Esophagus muscularis mucosa (tissue), 4 donors: ENCODE results near the gene PDLIM4. TPM values are rescaled to one million over a fixed set of nuclear protein-coding genes. Genes with fewer than 3 reads are reported as not detected.

Experiments
- DNase-seq: peaks from one replicate; pipeline ENCODE4 v3.0.0-alpha.2; 2017; ENCODE audit errors: extremely low spot score
- H3K27ac ChIP-seq, 4 donors: fragments of 200-600 bp; sonication (generic); replicated peaks in 1 of 4; 1 replicate in 3 of 4; 2 replicates in 1 of 4; pipeline ENCODE4 v1.5.1; 2016 to 2019; ENCODE audit warnings: mild to moderate bottlenecking in 1 of 4
- H3K27me3 ChIP-seq, 4 donors: fragments of 200-600 bp; sonication (generic); one replicate each; pipeline versions ENCODE4 v1.5.1 to v1.6.0; 2016 to 2019
- H3K36me3 ChIP-seq, 4 donors: fragments of 200-600 bp; sonication (generic); one replicate each; pipeline ENCODE4 v1.5.1; 2016 to 2019
- H3K4me1 ChIP-seq, 4 donors: fragments of 200-600 bp; sonication (generic); one replicate each; pipeline ENCODE4 v1.5.1; 2016 to 2019
- H3K4me3 ChIP-seq, 4 donors: fragments of 200-600 bp; sonication (generic); 1 replicate in 2 of 4; 2 replicates in 2 of 4; pipeline ENCODE4 v1.5.1; 2016 to 2019; ENCODE audit warnings: mild to moderate bottlenecking in 4 of 4, moderate library complexity in 1 of 4
- H3K9me3 ChIP-seq, 4 donors: fragments of 200-600 bp; sonication (generic); 1 replicate in 3 of 4; 2 replicates in 1 of 4; pipeline ENCODE4 v1.5.1; 2016 to 2019
- EP300 ChIP-seq: sonication (generic); formaldehyde crosslinking; IDR thresholded peaks from one replicate; pipeline ENCODE4 v1.6.1; 2017; ENCODE audit warnings: antibody characterized with exemption
- POLR2A ChIP-seq: fragments of 450-650 bp; IDR thresholded peaks from one replicate; pipeline ENCODE4 v1.6.1; 2017; ENCODE audit warnings: antibody characterized with exemption, moderate library complexity, mild to moderate bottlenecking, low read depth
- POLR2AphosphoS5 ChIP-seq, 2 donors: sonication (generic); formaldehyde crosslinking; IDR thresholded peaks; one replicate each; pipeline ENCODE4 v1.6.1; 2017; ENCODE audit warnings: antibody characterized with exemption in 2 of 2
- WGBS: methylation state at CpG from one replicate; pipeline ENCODE4 v1.1.5; 2018; 5-methylcytosine and 5-hydroxymethylcytosine counted together
- intact Hi-C: fragments of 100-400 bp; cut with DNase I; formaldehyde crosslinking; loops from one replicate; pipeline ENCODE4 v1.15.1; 2023
- total RNA-seq, 4 donors: library from RNA; depleted of rRNA; stranded (reverse); fragments of >200 nt; gene quantifications; one replicate each; pipeline versions ENCODE4 v1.1.0 to v1.2.1, GENCODE V29; 2016
- TF ChIP-seq, protein P1 (sequence below), 3 experiments: fragments of 200-600 bp in 2 of 3; fragments of 450-650 bp in 1 of 3; sonication (generic) in 2 of 3; IDR thresholded peaks; one replicate each; pipeline ENCODE4 v1.5.1; 2017 to 2019; ENCODE audit warnings: antibody characterized with exemption in 3 of 3, mild to moderate bottlenecking in 2 of 3, moderate library complexity in 1 of 3

PDLIM4 gene
- total RNA-seq, 4 donors from 2014 or later: 59.4 to 199 (median 134) TPM

DNA sequence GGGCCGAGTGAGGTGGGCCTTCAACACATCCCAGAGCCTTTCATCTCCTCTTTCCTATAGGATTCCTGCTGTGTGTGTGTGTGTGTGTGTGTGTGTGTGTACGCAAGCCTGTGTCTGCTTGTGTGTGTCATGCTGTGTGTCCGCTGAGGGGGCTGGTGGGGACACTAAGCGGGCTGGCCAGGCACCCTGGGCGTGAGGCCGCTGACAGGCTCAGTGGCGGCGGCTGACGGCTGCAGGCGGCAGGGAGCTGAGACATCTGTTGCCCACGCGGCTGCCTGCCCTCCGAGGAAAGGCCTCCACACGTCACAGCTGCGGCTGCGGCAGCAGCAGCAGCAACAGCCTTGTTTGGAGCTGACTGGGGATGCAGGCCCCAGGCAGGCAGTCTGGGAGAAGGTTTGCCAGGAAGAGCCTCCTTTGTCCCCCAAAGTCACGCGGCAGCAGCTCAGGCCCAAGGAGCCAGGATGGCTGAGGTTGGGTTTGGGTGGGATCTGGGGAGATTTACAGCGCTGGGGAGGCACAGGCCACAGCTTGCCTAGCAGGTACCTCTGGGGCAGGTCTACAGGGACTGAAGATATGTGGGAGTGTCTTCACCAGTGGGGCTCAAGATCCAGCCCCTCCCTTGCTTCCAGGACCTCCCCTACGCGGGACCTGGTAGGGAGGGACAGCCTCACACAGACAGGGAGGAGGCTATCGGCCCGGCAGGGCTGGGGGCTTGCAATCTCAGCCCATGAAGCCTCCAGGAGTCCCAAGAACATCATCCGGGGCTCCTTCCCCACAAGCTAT lies 1.8 kb downstream of the PDLIM4 start:
- H3K4me1 ChIP-seq: peaks cover 61 to 93% (median 82%) of the 10 kb centered on the region in 4 donors
- peaks cover 0 to 15% (median 7%) of the 10 kb centered on the region in 4 donors for H3K36me3 ChIP-seq
- DNase-seq: no peak
- WGBS: 20% methylated on average over 1 of the region's 24 CpGs
- no peaks in the 10 kb centered on the region for H3K27me3 ChIP-seq
- peak overlapping the region; percentile 99 to 100 (median 99) for H3K27ac ChIP-seq
- H3K4me3 ChIP-seq: peak overlapping the region; percentile 78 to 93 (median 87)
- no peaks in the 10 kb centered on the region for H3K9me3 ChIP-seq
- peak; percentile 40 for TF ChIP-seq EP300
- TF ChIP-seq POLR2AphosphoS5 (IDR thresholded peaks at IDR 0.05): peak; percentile 93 to 95
- TF ChIP-seq, protein P1, sequence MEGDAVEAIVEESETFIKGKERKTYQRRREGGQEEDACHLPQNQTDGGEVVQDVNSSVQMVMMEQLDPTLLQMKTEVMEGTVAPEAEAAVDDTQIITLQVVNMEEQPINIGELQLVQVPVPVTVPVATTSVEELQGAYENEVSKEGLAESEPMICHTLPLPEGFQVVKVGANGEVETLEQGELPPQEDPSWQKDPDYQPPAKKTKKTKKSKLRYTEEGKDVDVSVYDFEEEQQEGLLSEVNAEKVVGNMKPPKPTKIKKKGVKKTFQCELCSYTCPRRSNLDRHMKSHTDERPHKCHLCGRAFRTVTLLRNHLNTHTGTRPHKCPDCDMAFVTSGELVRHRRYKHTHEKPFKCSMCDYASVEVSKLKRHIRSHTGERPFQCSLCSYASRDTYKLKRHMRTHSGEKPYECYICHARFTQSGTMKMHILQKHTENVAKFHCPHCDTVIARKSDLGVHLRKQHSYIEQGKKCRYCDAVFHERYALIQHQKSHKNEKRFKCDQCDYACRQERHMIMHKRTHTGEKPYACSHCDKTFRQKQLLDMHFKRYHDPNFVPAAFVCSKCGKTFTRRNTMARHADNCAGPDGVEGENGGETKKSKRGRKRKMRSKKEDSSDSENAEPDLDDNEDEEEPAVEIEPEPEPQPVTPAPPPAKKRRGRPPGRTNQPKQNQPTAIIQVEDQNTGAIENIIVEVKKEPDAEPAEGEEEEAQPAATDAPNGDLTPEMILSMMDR (IDR thresholded peaks at IDR 0.05): no peak
- TF ChIP-seq POLR2A: peak; percentile 48
- intact Hi-C loops: no loop called here

DNA sequence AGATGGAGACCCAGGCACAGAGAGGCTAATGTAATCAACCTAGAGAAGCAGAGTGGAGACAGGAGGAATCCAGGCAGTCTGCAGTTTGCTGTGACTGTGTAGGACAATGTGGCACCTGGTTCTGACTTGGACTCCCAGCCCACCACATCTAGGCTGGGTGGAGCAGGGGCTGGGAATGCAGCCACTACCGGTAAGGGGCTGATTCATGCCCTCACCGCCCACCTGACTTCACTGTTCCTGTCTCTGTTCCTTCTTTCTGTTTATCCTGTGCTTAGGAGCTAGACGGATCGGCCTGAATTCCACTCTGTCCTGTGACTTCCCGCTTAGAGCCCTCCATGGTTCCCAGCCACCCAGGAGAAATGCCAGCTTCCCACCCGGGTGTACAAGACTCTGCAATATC lies 2.6 kb downstream of the PDLIM4 start:
- intact Hi-C loops: no loop called here
- no peaks in the 10 kb centered on the region for H3K27me3 ChIP-seq
- DNase-seq: no peak
- 19% methylated on average over 6 of the region's 6 CpGs for WGBS
- peak overlapping the region; percentile 78 to 93 (median 87) for H3K4me3 ChIP-seq
- peaks cover 0 to 19% (median 7%) of the 10 kb centered on the region in 4 donors for H3K36me3 ChIP-seq
- TF ChIP-seq, protein P1 (IDR thresholded peaks at IDR 0.05): no peak
- TF ChIP-seq POLR2AphosphoS5 (IDR thresholded peaks at IDR 0.05) (peak; percentile 71 to 85), POLR2A (peak; percentile 13), EP300 (peak; percentile 91)
- no peaks in the 10 kb centered on the region for H3K9me3 ChIP-seq
- H3K4me1 ChIP-seq: peaks cover 61 to 93% (median 82%) of the 10 kb centered on the region in 4 donors
- H3K27ac ChIP-seq: peak overlapping the region; percentile 99 to 100 (median 99)

DNA sequence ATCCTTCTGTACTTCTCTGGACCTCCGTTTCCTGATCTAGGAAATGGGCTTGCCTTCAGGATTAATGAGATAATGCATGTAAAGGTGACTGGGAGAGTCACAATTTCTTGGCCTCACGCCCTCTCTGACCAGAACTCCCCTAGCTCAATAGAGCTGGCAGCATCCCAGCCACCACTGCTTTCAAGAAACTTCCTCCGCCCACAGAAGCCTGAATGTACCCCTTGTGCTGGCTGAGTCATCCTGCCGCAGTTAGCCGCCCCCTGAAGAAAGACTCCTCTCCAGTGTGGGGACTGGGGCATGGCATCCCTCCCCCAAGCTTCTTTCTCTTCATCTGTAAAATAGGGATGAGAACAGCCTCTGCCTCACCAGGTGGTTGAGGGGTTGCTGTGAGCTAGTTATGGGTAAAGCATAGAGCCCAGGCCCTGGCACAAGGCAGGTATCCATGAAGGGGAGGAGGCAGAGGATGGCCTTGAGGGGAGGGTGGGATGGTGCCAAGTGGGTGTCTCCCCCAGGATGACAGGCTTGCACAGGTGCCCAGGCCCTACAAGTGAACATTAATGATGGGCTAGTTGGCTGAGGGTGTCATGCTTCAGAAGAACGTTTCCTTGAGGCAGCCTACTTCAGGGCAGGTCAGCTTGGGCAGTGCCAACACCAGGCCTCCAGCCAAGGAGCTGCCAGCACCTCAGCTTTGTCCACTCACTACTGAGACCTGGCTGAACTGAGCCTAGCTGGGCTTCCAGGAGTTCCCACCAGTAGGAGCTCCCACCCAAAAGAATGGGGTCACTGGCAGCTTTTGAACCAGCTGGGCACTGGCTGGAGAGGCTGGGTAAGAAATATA lies 3.4 kb downstream of the PDLIM4 start:
- TF ChIP-seq POLR2A: no peak
- TF ChIP-seq POLR2AphosphoS5 (IDR thresholded peaks at IDR 0.05): peak in 1 of 2 donors; percentile 47
- H3K4me1 ChIP-seq: peaks cover 65 to 96% (median 87%) of the 10 kb centered on the region in 4 donors
- no peaks in the 10 kb centered on the region for H3K9me3 ChIP-seq
- no peaks in the 10 kb centered on the region for H3K27me3 ChIP-seq
- peak overlapping the region; percentile 19 to 93 (median 80) for H3K4me3 ChIP-seq
- intact Hi-C loops: no loop called here
- peak overlapping the region; percentile 99 to 100 (median 99) for H3K27ac ChIP-seq
- no peak for DNase-seq
- peaks cover 0 to 19% (median 7%) of the 10 kb centered on the region in 4 donors for H3K36me3 ChIP-seq
- 30% methylated on average over 5 of the region's 6 CpGs for WGBS

DNA sequence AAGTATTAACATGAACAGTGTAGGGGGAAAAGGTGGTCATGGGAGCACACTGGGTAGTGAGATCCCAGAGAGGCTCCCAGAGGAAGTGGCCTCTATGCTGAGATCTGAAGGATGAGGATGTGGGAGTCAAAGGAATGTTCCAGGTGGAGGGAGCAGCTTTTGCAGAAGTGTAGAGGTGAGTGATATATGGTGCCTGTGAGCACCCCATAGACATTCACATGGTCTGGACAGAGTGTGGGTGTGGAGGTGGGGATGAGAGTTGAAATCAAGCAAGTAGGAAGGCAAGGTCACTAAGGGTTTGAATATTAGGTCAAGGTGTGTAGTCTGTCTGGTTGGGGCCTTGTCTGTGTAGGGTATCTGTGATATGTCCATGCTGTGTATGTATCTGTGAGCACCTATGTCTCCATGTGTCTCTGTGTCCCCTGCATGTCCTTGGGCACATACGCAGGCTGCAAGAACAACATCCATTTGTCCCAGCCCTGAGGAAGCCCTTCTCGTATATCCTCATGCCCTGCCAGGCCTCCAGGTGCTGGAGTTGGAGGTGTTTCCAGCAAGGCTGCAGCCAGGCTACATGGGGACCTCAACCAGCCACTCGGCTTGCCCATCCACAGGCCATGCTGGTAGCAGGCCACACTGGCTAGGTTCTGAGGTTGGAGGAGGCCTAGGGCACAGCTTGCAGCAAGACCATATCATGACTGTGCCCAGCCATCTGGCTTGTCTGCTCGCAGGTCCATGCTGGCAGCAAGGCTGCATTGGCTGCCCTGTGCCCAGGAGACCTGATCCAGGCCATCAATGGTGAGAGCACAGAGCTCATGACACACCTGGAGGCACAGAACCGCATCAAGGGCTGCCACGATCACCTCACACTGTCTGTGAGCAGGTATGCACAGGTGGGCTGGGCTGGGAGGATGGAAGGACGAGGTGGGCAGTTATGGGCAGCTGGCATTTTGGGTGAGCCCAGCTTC lies 4.7 kb downstream of the PDLIM4 start:
- intact Hi-C loops: no loop called here
- Histone ChIP-seq H3K27ac (peak overlapping the region; percentile 99 to 100 (median 99)), H3K9me3 (no peaks in the 10 kb centered on the region), H3K4me1 (peaks cover 70 to 96% (median 91%) of the 10 kb centered on the region in 4 donors), H3K36me3 (peaks cover 0 to 28% (median 16%) of the 10 kb centered on the region in 4 donors), H3K27me3 (no peaks in the 10 kb centered on the region), H3K4me3 (no peak overlapping the region)
- TF ChIP-seq, protein P1 (IDR thresholded peaks at IDR 0.05): no peak
- no peak for TF ChIP-seq POLR2A
- TF ChIP-seq POLR2AphosphoS5 (IDR thresholded peaks at IDR 0.05): no peak
- TF ChIP-seq EP300: no peak
- DNase-seq: peak; percentile 74
- 85% methylated on average over 5 of the region's 7 CpGs for WGBS
